ENCODE measurements around the gene EGFL7.

EGFL7 gene

GRCh38 chr9:136625101-136626065 is 37.3 kb upstream of the EGFL7 start (continued):
- no peak for TF ChIP-seq ZNF26 (tag by site-specific recombination; IDR thresholded peaks at IDR 0.05)
- TF ChIP-seq, protein P1, sequence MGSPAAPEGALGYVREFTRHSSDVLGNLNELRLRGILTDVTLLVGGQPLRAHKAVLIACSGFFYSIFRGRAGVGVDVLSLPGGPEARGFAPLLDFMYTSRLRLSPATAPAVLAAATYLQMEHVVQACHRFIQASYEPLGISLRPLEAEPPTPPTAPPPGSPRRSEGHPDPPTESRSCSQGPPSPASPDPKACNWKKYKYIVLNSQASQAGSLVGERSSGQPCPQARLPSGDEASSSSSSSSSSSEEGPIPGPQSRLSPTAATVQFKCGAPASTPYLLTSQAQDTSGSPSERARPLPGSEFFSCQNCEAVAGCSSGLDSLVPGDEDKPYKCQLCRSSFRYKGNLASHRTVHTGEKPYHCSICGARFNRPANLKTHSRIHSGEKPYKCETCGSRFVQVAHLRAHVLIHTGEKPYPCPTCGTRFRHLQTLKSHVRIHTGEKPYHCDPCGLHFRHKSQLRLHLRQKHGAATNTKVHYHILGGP (tag by site-specific recombination; IDR thresholded peaks at IDR 0.05) = no peak
- TF ChIP-seq, protein P2, sequence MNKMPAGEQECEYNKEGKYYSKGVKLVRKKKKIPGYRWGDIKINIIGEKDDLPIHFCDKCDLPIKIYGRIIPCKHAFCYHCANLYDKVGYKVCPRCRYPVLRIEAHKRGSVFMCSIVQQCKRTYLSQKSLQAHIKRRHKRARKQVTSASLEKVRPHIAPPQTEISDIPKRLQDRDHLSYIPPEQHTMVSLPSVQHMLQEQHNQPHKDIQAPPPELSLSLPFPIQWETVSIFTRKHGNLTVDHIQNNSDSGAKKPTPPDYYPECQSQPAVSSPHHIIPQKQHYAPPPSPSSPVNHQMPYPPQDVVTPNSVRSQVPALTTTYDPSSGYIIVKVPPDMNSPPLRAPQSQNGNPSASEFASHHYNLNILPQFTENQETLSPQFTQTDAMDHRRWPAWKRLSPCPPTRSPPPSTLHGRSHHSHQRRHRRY (tag by site-specific recombination; IDR thresholded peaks at IDR 0.05) = no peak
- no peak for TF ChIP-seq GLI2 (tag by site-specific recombination; IDR thresholded peaks at IDR 0.05; ENCODE audit: borderline replicate concordance, low read depth)
- no peak for TF ChIP-seq ZNF16 (tag by site-specific recombination; IDR thresholded peaks at IDR 0.05; ENCODE audit: low read depth)
- TF ChIP-seq ZBTB7A (tag by site-specific recombination; IDR thresholded peaks at IDR 0.05; ENCODE audit: low read depth) = no peak
- no peak for TF ChIP-seq HOXA7 (CRISPR knock-in tag; IDR thresholded peaks at IDR 0.05; ENCODE audit: borderline replicate concordance)
- TF ChIP-seq ZSCAN5A (tag by site-specific recombination; IDR thresholded peaks at IDR 0.05) = no peak
- TF ChIP-seq REPIN1 (tag by site-specific recombination; IDR thresholded peaks at IDR 0.05; ENCODE audit: low read depth) = no peak

- H3K4me1 ChIP-seq (ENCODE audit: control insufficient read depth, insufficient read depth, low read length) = no peaks in the 10 kb centered on the region; the same call in 1 of the 2 replicates
- H3K36me3 ChIP-seq (ENCODE audit: control insufficient read depth in 2 of 2, insufficient read depth in 1 of 2, low read length in 2 of 2) = no peaks in the 10 kb centered on the region
- CTCF ChIA-PET = interaction anchor here (0.9 to 9.3 kb wide), 4 partner anchors 46 to 281 kb away, joined by 3 to 360 read pairs (median 5); no protein-coding TSS in a partner anchor
- TF ChIP-seq REPIN1 (tag by site-specific recombination; IDR thresholded peaks at IDR 0.05; ENCODE audit: low read depth) = no peak
- no peak for TF ChIP-seq ZNF629 (tag by site-specific recombination; IDR thresholded peaks at IDR 0.05)
- no peak for TF ChIP-seq ZNF248 (tag by site-specific recombination; IDR thresholded peaks at IDR 0.05)
- TF ChIP-seq ZNF24 (tag by site-specific recombination; IDR thresholded peaks at IDR 0.05) = no peak
- no peak for TF ChIP-seq ZNF433 (tag by site-specific recombination; IDR thresholded peaks at IDR 0.05; ENCODE audit: low read depth)
- TF ChIP-seq, protein P3, sequence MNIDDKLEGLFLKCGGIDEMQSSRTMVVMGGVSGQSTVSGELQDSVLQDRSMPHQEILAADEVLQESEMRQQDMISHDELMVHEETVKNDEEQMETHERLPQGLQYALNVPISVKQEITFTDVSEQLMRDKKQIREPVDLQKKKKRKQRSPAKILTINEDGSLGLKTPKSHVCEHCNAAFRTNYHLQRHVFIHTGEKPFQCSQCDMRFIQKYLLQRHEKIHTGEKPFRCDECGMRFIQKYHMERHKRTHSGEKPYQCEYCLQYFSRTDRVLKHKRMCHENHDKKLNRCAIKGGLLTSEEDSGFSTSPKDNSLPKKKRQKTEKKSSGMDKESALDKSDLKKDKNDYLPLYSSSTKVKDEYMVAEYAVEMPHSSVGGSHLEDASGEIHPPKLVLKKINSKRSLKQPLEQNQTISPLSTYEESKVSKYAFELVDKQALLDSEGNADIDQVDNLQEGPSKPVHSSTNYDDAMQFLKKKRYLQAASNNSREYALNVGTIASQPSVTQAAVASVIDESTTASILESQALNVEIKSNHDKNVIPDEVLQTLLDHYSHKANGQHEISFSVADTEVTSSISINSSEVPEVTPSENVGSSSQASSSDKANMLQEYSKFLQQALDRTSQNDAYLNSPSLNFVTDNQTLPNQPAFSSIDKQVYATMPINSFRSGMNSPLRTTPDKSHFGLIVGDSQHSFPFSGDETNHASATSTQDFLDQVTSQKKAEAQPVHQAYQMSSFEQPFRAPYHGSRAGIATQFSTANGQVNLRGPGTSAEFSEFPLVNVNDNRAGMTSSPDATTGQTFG (tag by site-specific recombination; IDR thresholded peaks at IDR 0.05; ENCODE audit: borderline replicate concordance) = no peak
- no peak for TF ChIP-seq ZNF2 (tag by site-specific recombination; IDR thresholded peaks at IDR 0.05)
- TF ChIP-seq, protein P4, sequence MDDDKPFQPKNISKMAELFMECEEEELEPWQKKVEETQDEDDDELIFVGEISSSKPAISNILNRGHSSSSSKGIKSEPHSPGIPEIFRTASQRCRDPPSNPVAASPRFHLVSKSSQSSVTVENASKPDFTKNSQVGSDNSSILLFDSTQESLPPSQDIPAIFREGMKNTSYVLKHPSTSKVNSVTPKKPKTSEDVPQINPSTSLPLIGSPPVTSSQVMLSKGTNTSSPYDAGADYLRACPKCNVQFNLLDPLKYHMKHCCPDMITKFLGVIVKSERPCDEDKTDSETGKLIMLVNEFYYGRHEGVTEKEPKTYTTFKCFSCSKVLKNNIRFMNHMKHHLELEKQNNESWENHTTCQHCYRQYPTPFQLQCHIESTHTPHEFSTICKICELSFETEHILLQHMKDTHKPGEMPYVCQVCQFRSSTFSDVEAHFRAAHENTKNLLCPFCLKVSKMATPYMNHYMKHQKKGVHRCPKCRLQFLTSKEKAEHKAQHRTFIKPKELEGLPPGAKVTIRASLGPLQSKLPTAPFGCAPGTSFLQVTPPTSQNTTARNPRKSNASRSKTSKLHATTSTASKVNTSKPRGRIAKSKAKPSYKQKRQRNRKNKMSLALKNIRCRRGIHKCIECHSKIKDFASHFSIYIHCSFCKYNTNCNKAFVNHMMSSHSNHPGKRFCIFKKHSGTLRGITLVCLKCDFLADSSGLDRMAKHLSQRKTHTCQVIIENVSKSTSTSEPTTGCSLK (tag by site-specific recombination; IDR thresholded peaks at IDR 0.05) = no peak
- TF ChIP-seq ZNF311 (tag by site-specific recombination; IDR thresholded peaks at IDR 0.05; ENCODE audit: borderline replicate concordance) = no peak
- TF ChIP-seq ZNF335 (tag by site-specific recombination; conservative IDR thresholded peaks at IDR 0.05) = no peak
- POLR2A ChIA-PET = interaction anchor here (2.5 kb wide), 1 partner anchor 141 kb away, joined by 7 read pairs; no protein-coding TSS in a partner anchor
- no peaks in the 10 kb centered on the region for H3K9me3 ChIP-seq (ENCODE audit: control insufficient read depth, insufficient read depth, low read depth, low read length)
- H3K27ac ChIP-seq (ENCODE audit: extremely low read depth, low read depth, low read length) = no peak overlapping the region
- H3K4me3 ChIP-seq (ENCODE audit: low read depth, low read length) = no peak overlapping the region
Measured at GRCh38 chr9:136626066-136626725, 36.5 kb upstream of the EGFL7 start.

All from HEK293 (cell line).